ENCODE results near the gene JMJD1C. TPM values are rescaled to one million over a fixed set of nuclear protein-coding genes. Genes with fewer than 3 reads are reported as not detected.

JMJD1C gene
- total and polyA plus RNA-seq, 10 of the 15 experiments (the other 5 are each of a cell fraction or from before 2014, with no cell fraction given) = 31.2 to 83.3 (median 49.5) TPM

DNA sequence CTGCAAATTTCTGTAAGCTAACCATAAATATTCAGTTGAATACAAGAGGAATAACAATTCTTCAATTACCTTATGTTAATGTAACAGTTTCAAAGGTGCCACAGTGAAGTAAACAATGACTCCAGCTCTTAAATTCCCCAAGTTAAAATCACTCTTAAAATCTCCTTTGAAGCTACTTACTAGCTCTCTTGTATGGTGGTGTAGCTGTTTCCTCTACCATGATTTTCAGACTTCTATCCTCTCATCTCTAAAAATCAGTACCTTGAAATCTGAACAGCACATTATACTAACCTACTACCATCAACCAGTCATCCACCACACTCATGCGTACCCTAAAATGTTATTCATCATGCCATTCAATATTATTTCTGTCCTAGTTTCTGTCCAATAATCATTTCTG lies 29.6 kb downstream of the JMJD1C start:
- H3K79me2 ChIP-seq (ENCODE audit: control insufficient read depth, insufficient read depth, low read length) = peaks cover 17% of the 10 kb centered on the region
- DNase-seq (ENCODE audit: low read depth, low spot score) (no peak), ATAC-seq (no peak; the same call in 2 of the 3 replicates), FAIRE-seq (no peak)
- H4K20me1 ChIP-seq (ENCODE audit: control insufficient read depth, insufficient read depth) = no peaks in the 10 kb centered on the region
- H3K4me2 ChIP-seq (ENCODE audit: control insufficient read depth, insufficient read depth) = no peak overlapping the region
- RAD21 ChIA-PET (ENCODE audit: unreplicated experiment) = interaction anchor here (2.2 kb wide), 1 partner anchor 28 kb away, joined by 6 read pairs; no protein-coding TSS in a partner anchor
- no TSS peak for BruUV-seq (replicated peaks)
- H3K36me3 ChIP-seq (ENCODE audit: control insufficient read depth in 2 of 2, insufficient read depth in 2 of 2, low read length in 1 of 2) = no peaks in the 10 kb centered on the region; a peak in 1 of 4 replicates
- SMC1A ChIA-PET (ENCODE audit: uncharacterized antibody, unreplicated experiment) = interaction anchor here (0.7 to 1.3 kb wide), 5 partner anchors 11 to 192 kb away, joined by 3 to 5 read pairs (median 3); no protein-coding TSS in a partner anchor
- POLR2A ChIA-PET = no interaction called here
- intact Hi-C loops (cut with micrococcal nuclease; ENCODE audit: unreplicated experiment) (no loop called here), in situ Hi-C loops (cut with MboI) (no loop called here)
- H3K27ac ChIP-seq (ENCODE audit: control insufficient read depth, insufficient read depth) = no peak overlapping the region
- H3K4me1 ChIP-seq (ENCODE audit: control insufficient read depth, insufficient read depth, low read length) = no peaks in the 10 kb centered on the region
- no peaks in the 10 kb centered on the region for H3K27me3 ChIP-seq (replicated peaks in 1 of 2; ENCODE audit: control insufficient read depth in 2 of 2, insufficient read depth in 2 of 2, low read length in 1 of 2)
- no peaks in the 10 kb centered on the region; the same call in 2 of the 3 replicates for H3K9me3 ChIP-seq (replicated peaks; ENCODE audit: control insufficient read depth, insufficient read depth, low read length)
- H3K4me3 ChIP-seq = no peak overlapping the region
- H3K9ac ChIP-seq (ENCODE audit: control insufficient read depth, insufficient read depth, low read length) = no peak overlapping the region
- no peak overlapping the region for H2AFZ ChIP-seq (ENCODE audit: control insufficient read depth, low read depth, low read length)
- WGBS (ENCODE audit: insufficient coverage, insufficient replicate concordance, low lambda C conversion rate, missing lambda C conversion rate) = 96% methylated on average over 1 of the region's 1 CpG
- CTCF ChIA-PET = no interaction called here
- TF ChIP-seq ZNF24 (IDR thresholded peaks at IDR 0.05) = no peak
- no peak for TF ChIP-seq SMAD5 (IDR thresholded peaks at IDR 0.05; ENCODE audit: low read depth)
- TF ChIP-seq ZBTB40 (IDR thresholded peaks at IDR 0.05; ENCODE audit: borderline replicate concordance) = no peak
- TF ChIP-seq SMAD1 (IDR thresholded peaks at IDR 0.05; ENCODE audit: low read depth, partially characterized antibody) = no peak
- no peak for TF ChIP-seq JUND (IDR thresholded peaks at IDR 0.05; ENCODE audit: low read depth, low read length)
- TF ChIP-seq SMARCA5 (IDR thresholded peaks at IDR 0.05) = no peak
- TF ChIP-seq, protein P1, sequence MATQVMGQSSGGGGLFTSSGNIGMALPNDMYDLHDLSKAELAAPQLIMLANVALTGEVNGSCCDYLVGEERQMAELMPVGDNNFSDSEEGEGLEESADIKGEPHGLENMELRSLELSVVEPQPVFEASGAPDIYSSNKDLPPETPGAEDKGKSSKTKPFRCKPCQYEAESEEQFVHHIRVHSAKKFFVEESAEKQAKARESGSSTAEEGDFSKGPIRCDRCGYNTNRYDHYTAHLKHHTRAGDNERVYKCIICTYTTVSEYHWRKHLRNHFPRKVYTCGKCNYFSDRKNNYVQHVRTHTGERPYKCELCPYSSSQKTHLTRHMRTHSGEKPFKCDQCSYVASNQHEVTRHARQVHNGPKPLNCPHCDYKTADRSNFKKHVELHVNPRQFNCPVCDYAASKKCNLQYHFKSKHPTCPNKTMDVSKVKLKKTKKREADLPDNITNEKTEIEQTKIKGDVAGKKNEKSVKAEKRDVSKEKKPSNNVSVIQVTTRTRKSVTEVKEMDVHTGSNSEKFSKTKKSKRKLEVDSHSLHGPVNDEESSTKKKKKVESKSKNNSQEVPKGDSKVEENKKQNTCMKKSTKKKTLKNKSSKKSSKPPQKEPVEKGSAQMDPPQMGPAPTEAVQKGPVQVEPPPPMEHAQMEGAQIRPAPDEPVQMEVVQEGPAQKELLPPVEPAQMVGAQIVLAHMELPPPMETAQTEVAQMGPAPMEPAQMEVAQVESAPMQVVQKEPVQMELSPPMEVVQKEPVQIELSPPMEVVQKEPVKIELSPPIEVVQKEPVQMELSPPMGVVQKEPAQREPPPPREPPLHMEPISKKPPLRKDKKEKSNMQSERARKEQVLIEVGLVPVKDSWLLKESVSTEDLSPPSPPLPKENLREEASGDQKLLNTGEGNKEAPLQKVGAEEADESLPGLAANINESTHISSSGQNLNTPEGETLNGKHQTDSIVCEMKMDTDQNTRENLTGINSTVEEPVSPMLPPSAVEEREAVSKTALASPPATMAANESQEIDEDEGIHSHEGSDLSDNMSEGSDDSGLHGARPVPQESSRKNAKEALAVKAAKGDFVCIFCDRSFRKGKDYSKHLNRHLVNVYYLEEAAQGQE (IDR thresholded peaks at IDR 0.05; ENCODE audit: low read depth, low read length) = no peak
- TF ChIP-seq ZZZ3 (IDR thresholded peaks at IDR 0.05; ENCODE audit: control insufficient read depth, insufficient read length, low read depth) = no peak
- no peak for TF ChIP-seq SP1 (IDR thresholded peaks at IDR 0.05; ENCODE audit: low read depth, low read length)
- TF ChIP-seq, protein P2, sequence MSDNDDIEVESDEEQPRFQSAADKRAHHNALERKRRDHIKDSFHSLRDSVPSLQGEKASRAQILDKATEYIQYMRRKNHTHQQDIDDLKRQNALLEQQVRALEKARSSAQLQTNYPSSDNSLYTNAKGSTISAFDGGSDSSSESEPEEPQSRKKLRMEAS (IDR thresholded peaks at IDR 0.05; ENCODE audit: low read depth, low read length) = no peak
- TF ChIP-seq, protein P3, sequence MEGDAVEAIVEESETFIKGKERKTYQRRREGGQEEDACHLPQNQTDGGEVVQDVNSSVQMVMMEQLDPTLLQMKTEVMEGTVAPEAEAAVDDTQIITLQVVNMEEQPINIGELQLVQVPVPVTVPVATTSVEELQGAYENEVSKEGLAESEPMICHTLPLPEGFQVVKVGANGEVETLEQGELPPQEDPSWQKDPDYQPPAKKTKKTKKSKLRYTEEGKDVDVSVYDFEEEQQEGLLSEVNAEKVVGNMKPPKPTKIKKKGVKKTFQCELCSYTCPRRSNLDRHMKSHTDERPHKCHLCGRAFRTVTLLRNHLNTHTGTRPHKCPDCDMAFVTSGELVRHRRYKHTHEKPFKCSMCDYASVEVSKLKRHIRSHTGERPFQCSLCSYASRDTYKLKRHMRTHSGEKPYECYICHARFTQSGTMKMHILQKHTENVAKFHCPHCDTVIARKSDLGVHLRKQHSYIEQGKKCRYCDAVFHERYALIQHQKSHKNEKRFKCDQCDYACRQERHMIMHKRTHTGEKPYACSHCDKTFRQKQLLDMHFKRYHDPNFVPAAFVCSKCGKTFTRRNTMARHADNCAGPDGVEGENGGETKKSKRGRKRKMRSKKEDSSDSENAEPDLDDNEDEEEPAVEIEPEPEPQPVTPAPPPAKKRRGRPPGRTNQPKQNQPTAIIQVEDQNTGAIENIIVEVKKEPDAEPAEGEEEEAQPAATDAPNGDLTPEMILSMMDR (IDR thresholded peaks at IDR 0.05 in 2 of 3, conservative IDR thresholded peaks at IDR 0.05 in 1 of 3; ENCODE audit: control insufficient read depth in 2 of 3, extremely low read depth in 1 of 3, insufficient read depth in 1 of 3, low read depth in 3 of 3, low read length in 3 of 3) = no peak
- no peak for TF ChIP-seq RAD21 (IDR thresholded peaks at IDR 0.05; ENCODE audit: insufficient read depth, low read depth, low read length)
- no peak for TF ChIP-seq PBX3 (IDR thresholded peaks at IDR 0.05; ENCODE audit: insufficient replicate concordance, low read depth, low read length)

Data from GM12878 (cell line).